Subcutaneous abdominal adipose tissue (tissue), 5 donors: ENCODE measurements around the gene SKI.
"Not testable (repeated sequence)": the region's sequence is repeated elsewhere in the genome, so short reads cannot be mapped to it uniquely, and the experiment has no call there.

Source experiments
- H3K27ac ChIP-seq: one replicate; pipeline ENCODE4 v1.7.0; 2013; ENCODE audit warnings: low read depth, mild to moderate bottlenecking, inconsistent platforms, low read length, moderate library complexity
- H3K27me3 ChIP-seq, 5 donors: one replicate each; pipeline ENCODE4 v1.7.0; 2013; ENCODE audit warnings: low read length in 5 of 5, inconsistent platforms in 1 of 5; ENCODE audit not compliant: control insufficient read depth in 5 of 5, insufficient read depth in 4 of 5
- H3K36me3 ChIP-seq, 5 donors: one replicate each; pipeline ENCODE4 v1.7.0; 2013; ENCODE audit warnings: low read length in 5 of 5; ENCODE audit not compliant: control insufficient read depth in 5 of 5, insufficient read depth in 5 of 5
- H3K4me1 ChIP-seq, 5 donors: one replicate each; pipeline ENCODE4 v1.7.0; 2013; ENCODE audit warnings: low read length in 5 of 5, mild to moderate bottlenecking in 3 of 5, moderate library complexity in 1 of 5; ENCODE audit not compliant: control insufficient read depth in 5 of 5, insufficient read depth in 5 of 5
- H3K4me3 ChIP-seq, 5 donors: one replicate each; pipeline ENCODE4 v1.7.0; 2013; ENCODE audit warnings: low read length in 5 of 5, low read depth in 1 of 5
- H3K9ac ChIP-seq, 5 donors: one replicate each; pipeline ENCODE4 v1.7.0; 2013; ENCODE audit warnings: low read length in 5 of 5, mild to moderate bottlenecking in 4 of 5, moderate library complexity in 3 of 5
- H3K9me3 ChIP-seq, 5 donors: one replicate each; pipeline ENCODE4 v1.7.0; 2013; ENCODE audit warnings: low read length in 5 of 5; ENCODE audit not compliant: control insufficient read depth in 5 of 5
- donor health status: healthy.
- donor health status: healthy.
- donor health status: healthy.
- donor health status: healthy.
- donor health status: healthy.

SKI gene

GRCh38 chr1:2327841-2328240 is 99.7 kb downstream of the SKI start:
- H3K27me3 ChIP-seq, result no peaks in the 10 kb centered on the region
- H3K27ac ChIP-seq, result no peak overlapping the region
- H3K9ac ChIP-seq, result no peak overlapping the region
- H3K4me1 ChIP-seq, result peaks cover 2 to 32% (median 27%) of the 10 kb centered on the region in 5 donors
- no peaks in the 10 kb centered on the region for H3K9me3 ChIP-seq
- no peaks in the 10 kb centered on the region for H3K36me3 ChIP-seq
- no peak overlapping the region for H3K4me3 ChIP-seq

GRCh38 chr1:2328676-2329455 is 100.7 kb downstream of the SKI start:
- Histone ChIP-seq H3K9me3 (no peaks in the 10 kb centered on the region), H3K4me3 (no peak overlapping the region), H3K27ac (no peak overlapping the region), H3K4me1 (peaks cover 2 to 24% (median 19%) of the 10 kb centered on the region in 5 donors), H3K9ac (no peak overlapping the region), H3K27me3 (no peaks in the 10 kb centered on the region), H3K36me3 (no peaks in the 10 kb centered on the region)

- no peak overlapping the region for H3K9ac ChIP-seq
- no peak overlapping the region for H3K27ac ChIP-seq
Measured at GRCh38 chr1:2330035-2330434, 101.9 kb downstream of the SKI start.

GRCh38 chr1:2330519-2331199 is 102.5 kb downstream of the SKI start:
- Histone ChIP-seq H3K9ac (peak overlapping the region in 1 of 5 donors; percentile 52), H3K4me3 (peak overlapping the region in 1 of 5 donors; percentile 27), H3K4me1 (peaks cover 2 to 24% (median 19%) of the 10 kb centered on the region in 5 donors), H3K27me3 (no peaks in the 10 kb centered on the region), H3K9me3 (no peaks in the 10 kb centered on the region), H3K36me3 (no peaks in the 10 kb centered on the region), H3K27ac (no peak overlapping the region)

More at GRCh38 chr1:2330035-2330434, 101.9 kb downstream of the SKI start:
- no peaks in the 10 kb centered on the region for H3K9me3 ChIP-seq
- H3K4me1 ChIP-seq, result peaks cover 2 to 24% (median 19%) of the 10 kb centered on the region in 5 donors
- no peaks in the 10 kb centered on the region for H3K36me3 ChIP-seq
- no peaks in the 10 kb centered on the region for H3K27me3 ChIP-seq
- no peak overlapping the region for H3K4me3 ChIP-seq

- H3K27me3 ChIP-seq, result no peaks in the 10 kb centered on the region
- no peaks in the 10 kb centered on the region for H3K36me3 ChIP-seq
- no peak overlapping the region for H3K27ac ChIP-seq
- no peaks in the 10 kb centered on the region for H3K9me3 ChIP-seq
- H3K9ac ChIP-seq, result peak overlapping the region in 1 of 5 donors; percentile 52
- H3K4me3 ChIP-seq, result no peak overlapping the region
- peaks cover 2 to 24% (median 19%) of the 10 kb centered on the region in 5 donors for H3K4me1 ChIP-seq
Measured at GRCh38 chr1:2331200-2331544, 103.1 kb downstream of the SKI start.

GRCh38 chr1:2331580-2331979 is 103.5 kb downstream of the SKI start:
- H3K9ac ChIP-seq, H3K36me3 ChIP-seq, H3K4me3 ChIP-seq, H3K27ac ChIP-seq, H3K27me3 ChIP-seq, H3K9me3 ChIP-seq: not testable (repeated sequence)
- peaks cover 2 to 22% (median 19%) of the 10 kb centered on the region in 5 donors for H3K4me1 ChIP-seq

- Histone ChIP-seq H3K27me3 (no peaks in the 10 kb centered on the region), H3K9me3 (no peaks in the 10 kb centered on the region), H3K4me3 (no peak overlapping the region), H3K9ac (no peak overlapping the region), H3K4me1 (peaks cover 2 to 22% (median 19%) of the 10 kb centered on the region in 5 donors), H3K36me3 (no peaks in the 10 kb centered on the region), H3K27ac (no peak overlapping the region)
Measured at GRCh38 chr1:2334366-2334765, 106.2 kb downstream of the SKI start.

- no peaks in the 10 kb centered on the region for H3K27me3 ChIP-seq
- H3K36me3 ChIP-seq, result no peaks in the 10 kb centered on the region
- no peak overlapping the region for H3K4me3 ChIP-seq
- no peak overlapping the region for H3K27ac ChIP-seq
- no peak overlapping the region for H3K9ac ChIP-seq
- no peaks in the 10 kb centered on the region for H3K9me3 ChIP-seq
- peaks cover 2 to 16% (median 15%) of the 10 kb centered on the region in 5 donors for H3K4me1 ChIP-seq
Measured at GRCh38 chr1:2334883-2335534, 106.9 kb downstream of the SKI start.

- Histone ChIP-seq H3K9me3 (no peaks in the 10 kb centered on the region), H3K27me3 (no peaks in the 10 kb centered on the region), H3K9ac (no peak overlapping the region), H3K4me1 (peaks cover 0 to 8% (median 7%) of the 10 kb centered on the region in 5 donors), H3K36me3 (no peaks in the 10 kb centered on the region), H3K27ac (no peak overlapping the region), H3K4me3 (no peak overlapping the region)
Measured at GRCh38 chr1:2335721-2336455, 107.8 kb downstream of the SKI start.
